Cardiac fibroblast (primary cell): ENCODE measurements around the gene CCDC40.

Experiments
- DNase-seq, 2 donors: peaks; one replicate each; pipeline versions ENCODE4 v3.0.0 to v3.0.0-alpha.2; 2010; ENCODE audit warnings: low read depth in 2 of 2
- H3K4me3 ChIP-seq, 2 donors: replicated peaks in 1 of 2; 1 replicate in 1 of 2; 2 replicates in 1 of 2; pipeline ENCODE4 v1.5.1; 2011; ENCODE audit warnings: low read depth in 2 of 2, low read length in 2 of 2, mild to moderate bottlenecking in 2 of 2, moderate library complexity in 1 of 2
- CTCF ChIP-seq: IDR thresholded peaks from one replicate; pipeline ENCODE4 v1.5.1; 2011; ENCODE audit warnings: low read depth, mild to moderate bottlenecking, low read length, inconsistent platforms

Gene CCDC40

GRCh38 chr17:80122026-80122575, 85.7 kb downstream of the CCDC40 start:
- no peak overlapping the region for H3K4me3 ChIP-seq
- TF ChIP-seq CTCF: no peak
- no peak for DNase-seq

GRCh38 chr17:80122926-80123505, 86.6 kb downstream of the CCDC40 start:
- DNase-seq: no peak
- H3K4me3 ChIP-seq: no peak overlapping the region
- TF ChIP-seq CTCF: no peak

- TF ChIP-seq CTCF: no peak
- DNase-seq: peak; percentile 11 to 76
These were observed 87.3 kb downstream of the CCDC40 start for GRCh38 chr17:80123791-80124190.

GRCh38 chr17:80124351-80124981, 88.0 kb downstream of the CCDC40 start:
- DNase-seq: peak; percentile 68 to 91
- TF ChIP-seq CTCF: peak; percentile 55
- no peak overlapping the region for H3K4me3 ChIP-seq

More at GRCh38 chr17:80123791-80124190, 87.3 kb downstream of the CCDC40 start:
- no peak overlapping the region for H3K4me3 ChIP-seq

GRCh38 chr17:80125656-80126448, 89.4 kb downstream of the CCDC40 start:
- peak; percentile 89 for DNase-seq
- TF ChIP-seq CTCF: no peak
- no peak overlapping the region for H3K4me3 ChIP-seq

GRCh38 chr17:80126449-80126715, 89.9 kb downstream of the CCDC40 start:
- DNase-seq: peak in 1 of 2 donors; percentile 53
- no peak for TF ChIP-seq CTCF
- H3K4me3 ChIP-seq: no peak overlapping the region
